ENCODE results near the gene SUV39H1. TPM values are rescaled to one million over a fixed set of nuclear protein-coding genes. Genes with fewer than 3 reads are reported as not detected.
A peak's percentile ranks its signal among the peaks of the same experiment; 100 is the strongest.
"Not testable (repeated sequence)": the region's sequence is repeated elsewhere in the genome, so short reads cannot be mapped to it uniquely, and the experiment has no call there.

SUV39H1 gene
- total RNA-seq, result 2.6 TPM
- long read RNA-seq, transcript SUV39H1-202 (6 exons, 2,871 nt), result major isoform, 8 of 11 reads
- long read RNA-seq, partial matches to known transcripts, result 0 of 11 reads
- long read RNA-seq, other reads (novel, unspliced or antisense), result 3 of 11 reads

GRCh38 chrX:48696301-48696908 is at the start of gene SUV39H1:
SUV39H1 (plus strand) TSS chrX:48696734; CDS start chrX:48696785, 51 bp downstream.
- Histone ChIP-seq H3K4me3 (peak within 1 kb of the TSS; percentile 73), H3K27ac (replicated peaks) (peak within 1 kb of the TSS; percentile 90), H3K36me3 (peaks cover 11% of the 10 kb centered on the region), H3K9me3 (replicated peaks) (no peaks in the 10 kb centered on the region), H3K27me3 (ENCODE audit: low read depth) (no peaks in the 10 kb centered on the region), H3K4me1 (peaks cover 15% of the 10 kb centered on the region)
- intact Hi-C loops (cut with micrococcal nuclease), result no loop called here
- DNase-seq, result peak; percentile 86
- no peak for TF ChIP-seq CTCF (IDR thresholded peaks at IDR 0.05; ENCODE audit: borderline replicate concordance)

- Histone ChIP-seq H3K27me3 (ENCODE audit: low read depth) (no peaks in the 10 kb centered on the region), H3K9me3 (replicated peaks) (no peaks in the 10 kb centered on the region), H3K4me1 (peaks cover 4% of the 10 kb centered on the region), H3K36me3 (no peaks in the 10 kb centered on the region), H3K4me3 (no peak overlapping the region), H3K27ac (replicated peaks) (no peak overlapping the region)
- DNase-seq, result peak; percentile 11
- TF ChIP-seq CTCF (IDR thresholded peaks at IDR 0.05; ENCODE audit: borderline replicate concordance), result peak; percentile 51
- intact Hi-C loops (cut with micrococcal nuclease), result no loop called here
Observed at GRCh38 chrX:48648336-48648751, 48.2 kb upstream of the SUV39H1 start.

GRCh38 chrX:48649102-48649501 is 47.4 kb upstream of the SUV39H1 start:
- Histone ChIP-seq H3K9me3 (replicated peaks) (no peaks in the 10 kb centered on the region), H3K4me1 (peaks cover 4% of the 10 kb centered on the region), H3K4me3 (no peak overlapping the region), H3K36me3 (no peaks in the 10 kb centered on the region), H3K27me3 (ENCODE audit: low read depth) (no peaks in the 10 kb centered on the region), H3K27ac (replicated peaks) (no peak overlapping the region)
- intact Hi-C loops (cut with micrococcal nuclease), result no loop called here
- DNase-seq, result no peak
- TF ChIP-seq CTCF (IDR thresholded peaks at IDR 0.05; ENCODE audit: borderline replicate concordance), result no peak

- H3K27me3 ChIP-seq (ENCODE audit: low read depth); DNase-seq; H3K27ac ChIP-seq (replicated peaks); intact Hi-C loops (cut with micrococcal nuclease); H3K36me3 ChIP-seq; H3K4me3 ChIP-seq; H3K9me3 ChIP-seq (replicated peaks); H3K4me1 ChIP-seq: not testable (repeated sequence)
Observed at GRCh38 chrX:48652055-48652579, 44.4 kb upstream of the SUV39H1 start.

GRCh38 chrX:48654746-48655145 is 41.8 kb upstream of the SUV39H1 start:
- H3K27ac ChIP-seq (replicated peaks); H3K27me3 ChIP-seq (ENCODE audit: low read depth); H3K4me1 ChIP-seq; intact Hi-C loops (cut with micrococcal nuclease); H3K4me3 ChIP-seq; H3K36me3 ChIP-seq; H3K9me3 ChIP-seq (replicated peaks); DNase-seq: not testable (repeated sequence)

- H3K36me3 ChIP-seq; H3K4me3 ChIP-seq; H3K27me3 ChIP-seq (ENCODE audit: low read depth); H3K9me3 ChIP-seq (replicated peaks); DNase-seq; H3K27ac ChIP-seq (replicated peaks); intact Hi-C loops (cut with micrococcal nuclease); H3K4me1 ChIP-seq: not testable (repeated sequence)
Observed at GRCh38 chrX:48659686-48660085, 36.8 kb upstream of the SUV39H1 start.

- Histone ChIP-seq H3K27me3 (ENCODE audit: low read depth) (no peaks in the 10 kb centered on the region), H3K4me3 (no peak overlapping the region), H3K9me3 (replicated peaks) (no peaks in the 10 kb centered on the region), H3K36me3 (no peaks in the 10 kb centered on the region), H3K4me1 (no peaks in the 10 kb centered on the region), H3K27ac (replicated peaks) (no peak overlapping the region)
- TF ChIP-seq CTCF (IDR thresholded peaks at IDR 0.05; ENCODE audit: borderline replicate concordance), result no peak
- DNase-seq, result no peak
- intact Hi-C loops (cut with micrococcal nuclease), result no loop called here
Observed at GRCh38 chrX:48663241-48663640, 33.3 kb upstream of the SUV39H1 start.
